ENCODE results near the gene EFNB3. TPM values are rescaled to one million over a fixed set of nuclear protein-coding genes. Genes with fewer than 3 reads are reported as not detected.

Gene EFNB3
- total RNA-seq, 1 experiment from 2014 or later = 1.5 TPM

- Histone ChIP-seq H3K36me3 (ENCODE audit: low read depth) (no peaks in the 10 kb centered on the region), H3F3A (ENCODE audit: insufficient read depth, low read depth) (peaks cover 2% of the 10 kb centered on the region; the same call in 1 of the 2 replicates), H3K27ac (no peak overlapping the region), H3K4me2 (no peak overlapping the region), H3K4me3 (no peak overlapping the region), H3K9me2 (ENCODE audit: insufficient read depth) (no peaks in the 10 kb centered on the region), H3K79me2 (ENCODE audit: low read depth) (no peaks in the 10 kb centered on the region), H4K20me1 (ENCODE audit: insufficient read depth) (no peaks in the 10 kb centered on the region), H3K9me3 (ENCODE audit: insufficient read depth, low read depth) (no peaks in the 10 kb centered on the region), H3K4me1 (replicated peaks; ENCODE audit: insufficient read depth) (peaks cover 7% of the 10 kb centered on the region), H3K27me3 (ENCODE audit: insufficient read depth, low read depth) (no peaks in the 10 kb centered on the region), H2AFZ (no peak overlapping the region)
- no TSS peak for BruUV-seq (replicated peaks)
- TF ChIP-seq CTCF (conservative IDR thresholded peaks at IDR 0.05) (no peak), EZH2 (IDR thresholded peaks at IDR 0.05; ENCODE audit: low read depth) (no peak)
- DNase-seq = no peak
- intact Hi-C loops (cut with micrococcal nuclease; ENCODE audit: unreplicated experiment) = no loop called here
- CTCF ChIA-PET = no interaction called here
- POLR2A ChIA-PET (ENCODE audit: unreplicated experiment) = no interaction called here
Measured at GRCh38 chr17:7720125-7720524, 15.1 kb downstream of the EFNB3 start.

GRCh38 chr17:7721612-7722011, 16.6 kb downstream of the EFNB3 start:
- ChIA-PET CTCF (interaction anchor here (0.7 kb wide), 1 partner anchor 78 kb away, joined by 7 read pairs; no protein-coding TSS in a partner anchor), POLR2A (ENCODE audit: unreplicated experiment) (no interaction called here)
- H2AFZ ChIP-seq = no peak overlapping the region

GRCh38 chr17:7727886-7728285, 22.9 kb downstream of the EFNB3 start:
- no peak for DNase-seq
- H3K9me3 ChIP-seq (ENCODE audit: insufficient read depth, low read depth) = no peaks in the 10 kb centered on the region
- intact Hi-C loops (cut with micrococcal nuclease; ENCODE audit: unreplicated experiment) = no loop called here
- no peak overlapping the region for H3K4me3 ChIP-seq
- BruUV-seq (replicated peaks) = no TSS peak
- H2AFZ ChIP-seq = no peak overlapping the region
- no peaks in the 10 kb centered on the region for H3K79me2 ChIP-seq (ENCODE audit: low read depth)
- no peaks in the 10 kb centered on the region for H3K4me1 ChIP-seq (replicated peaks; ENCODE audit: insufficient read depth)
- CTCF ChIA-PET = no interaction called here
- H3K36me3 ChIP-seq (ENCODE audit: low read depth) = no peaks in the 10 kb centered on the region
- TF ChIP-seq CTCF (conservative IDR thresholded peaks at IDR 0.05) (no peak), EZH2 (IDR thresholded peaks at IDR 0.05; ENCODE audit: low read depth) (no peak)
- H3K4me2 ChIP-seq = no peak overlapping the region
- no peak overlapping the region for H3K27ac ChIP-seq
- POLR2A ChIA-PET (ENCODE audit: unreplicated experiment) = no interaction called here
- no peaks in the 10 kb centered on the region for H3K9me2 ChIP-seq (ENCODE audit: insufficient read depth)
- H3K27me3 ChIP-seq (ENCODE audit: insufficient read depth, low read depth) = no peaks in the 10 kb centered on the region
- no peaks in the 10 kb centered on the region for H3F3A ChIP-seq (ENCODE audit: insufficient read depth, low read depth)
- no peaks in the 10 kb centered on the region for H4K20me1 ChIP-seq (ENCODE audit: insufficient read depth)

More at GRCh38 chr17:7721612-7722011, 16.6 kb downstream of the EFNB3 start:
- BruUV-seq (replicated peaks) = no TSS peak
- TF ChIP-seq CTCF (conservative IDR thresholded peaks at IDR 0.05) = no peak
- TF ChIP-seq EZH2 (IDR thresholded peaks at IDR 0.05; ENCODE audit: low read depth) = no peak
- no peaks in the 10 kb centered on the region for H3K27me3 ChIP-seq (ENCODE audit: insufficient read depth, low read depth)
- no peaks in the 10 kb centered on the region for H4K20me1 ChIP-seq (ENCODE audit: insufficient read depth)
- H3K27ac ChIP-seq = no peak overlapping the region
- intact Hi-C loops (cut with micrococcal nuclease; ENCODE audit: unreplicated experiment) = no loop called here
- no peak overlapping the region for H3K4me3 ChIP-seq
- H3K4me2 ChIP-seq = no peak overlapping the region
- no peaks in the 10 kb centered on the region for H3K9me3 ChIP-seq (ENCODE audit: insufficient read depth, low read depth)
- H3K4me1 ChIP-seq (replicated peaks; ENCODE audit: insufficient read depth) = peaks cover under 1% of the 10 kb centered on the region; the same call in 1 of the 2 replicates
- no peaks in the 10 kb centered on the region for H3K9me2 ChIP-seq (ENCODE audit: insufficient read depth)
- DNase-seq = no peak
- no peaks in the 10 kb centered on the region for H3K36me3 ChIP-seq (ENCODE audit: low read depth)
- H3F3A ChIP-seq (ENCODE audit: insufficient read depth, low read depth) = peaks cover 2% of the 10 kb centered on the region; the same call in 1 of the 2 replicates
- no peaks in the 10 kb centered on the region for H3K79me2 ChIP-seq (ENCODE audit: low read depth)

All from PC-9 (cell line).